Upper lobe of right lung (tissue), 1 donor: ENCODE results near the gene UBN2. TPM values are rescaled to one million over a fixed set of nuclear protein-coding genes. Genes with fewer than 3 reads are reported as not detected.

Experiments
- ATAC-seq: fragments of 200-7000 bp; cut with Tn5 transposase; one replicate; pipeline ENCODE4 v1.9.1; 2020; ENCODE audit warnings: mild to moderate bottlenecking, moderate library complexity
- DNase-seq: peaks from one replicate; pipeline ENCODE4 v3.0.0-alpha.2; 2020
- H3K27ac ChIP-seq: fragments of 200-600 bp; one replicate; pipeline ENCODE4 v1.8.0; 2022
- H3K27me3 ChIP-seq: fragments of 200-600 bp; one replicate; pipeline ENCODE4 v1.8.0; 2022; ENCODE audit warnings: mild to moderate bottlenecking
- H3K36me3 ChIP-seq: fragments of 200-600 bp; one replicate; pipeline ENCODE4 v1.8.0; 2022
- H3K4me1 ChIP-seq: fragments of 200-600 bp; one replicate; pipeline ENCODE4 v1.8.0; 2022
- H3K4me3 ChIP-seq: fragments of 200-600 bp; one replicate; pipeline ENCODE4 v1.8.0; 2022; ENCODE audit warnings: mild to moderate bottlenecking
- H3K9me3 ChIP-seq: fragments of 200-600 bp; one replicate; pipeline ENCODE4 v1.8.0; 2022
- intact Hi-C: fragments of 100-400 bp; cut with DNase I; formaldehyde crosslinking; loops from one replicate; pipeline ENCODE4 v1.11.0; 2022
- total RNA-seq: library from RNA; stranded (reverse); fragmentation: NEBNext Ultra II Directional; extraction: Animal tissue kit (Norgen Biotek cat#: 25700); gene quantifications from one replicate; pipeline ENCODE4 v1.2.1, GENCODE V29; 2021
- TF ChIP-seq, protein P1 (sequence below): fragments of 200-600 bp; IDR thresholded peaks from one replicate; pipeline ENCODE4 v1.8.0; 2022; ENCODE audit warnings: antibody characterized with exemption
- donor health status: DM: no; HTN: yes; CAD: no; lungs with severe emphysema.

Gene UBN2
- total RNA-seq, 1 donor from 2014 or later: 23.5 TPM

DNA sequence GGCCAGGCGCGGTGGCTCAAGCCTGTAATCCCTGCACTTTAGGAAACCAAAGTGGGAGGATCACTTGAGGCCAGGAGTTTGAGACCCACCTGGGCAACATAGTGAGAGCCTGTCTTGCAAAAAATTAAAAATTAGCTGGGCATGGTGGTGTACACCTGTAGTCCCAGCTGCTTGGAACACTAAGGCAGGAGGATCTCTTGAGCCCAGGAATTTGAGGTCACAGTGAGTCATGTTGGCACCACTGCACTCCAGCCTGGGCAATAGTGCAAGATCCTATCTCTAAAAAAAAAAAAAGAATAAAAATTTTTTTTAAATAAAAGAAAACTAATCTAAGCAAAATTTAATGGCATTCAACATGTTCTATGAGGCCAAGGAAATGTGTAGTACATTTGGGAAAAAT lies 44.9 kb upstream of the UBN2 start:
- Histone ChIP-seq H3K4me1 (no peaks in the 10 kb centered on the region), H3K27me3 (no peaks in the 10 kb centered on the region), H3K27ac (no peak overlapping the region), H3K9me3 (no peaks in the 10 kb centered on the region), H3K4me3 (no peak overlapping the region), H3K36me3 (peaks cover 7% of the 10 kb centered on the region)
- intact Hi-C loops: no loop called here
- DNase-seq (no peak), ATAC-seq (no peak)
- TF ChIP-seq, protein P1, sequence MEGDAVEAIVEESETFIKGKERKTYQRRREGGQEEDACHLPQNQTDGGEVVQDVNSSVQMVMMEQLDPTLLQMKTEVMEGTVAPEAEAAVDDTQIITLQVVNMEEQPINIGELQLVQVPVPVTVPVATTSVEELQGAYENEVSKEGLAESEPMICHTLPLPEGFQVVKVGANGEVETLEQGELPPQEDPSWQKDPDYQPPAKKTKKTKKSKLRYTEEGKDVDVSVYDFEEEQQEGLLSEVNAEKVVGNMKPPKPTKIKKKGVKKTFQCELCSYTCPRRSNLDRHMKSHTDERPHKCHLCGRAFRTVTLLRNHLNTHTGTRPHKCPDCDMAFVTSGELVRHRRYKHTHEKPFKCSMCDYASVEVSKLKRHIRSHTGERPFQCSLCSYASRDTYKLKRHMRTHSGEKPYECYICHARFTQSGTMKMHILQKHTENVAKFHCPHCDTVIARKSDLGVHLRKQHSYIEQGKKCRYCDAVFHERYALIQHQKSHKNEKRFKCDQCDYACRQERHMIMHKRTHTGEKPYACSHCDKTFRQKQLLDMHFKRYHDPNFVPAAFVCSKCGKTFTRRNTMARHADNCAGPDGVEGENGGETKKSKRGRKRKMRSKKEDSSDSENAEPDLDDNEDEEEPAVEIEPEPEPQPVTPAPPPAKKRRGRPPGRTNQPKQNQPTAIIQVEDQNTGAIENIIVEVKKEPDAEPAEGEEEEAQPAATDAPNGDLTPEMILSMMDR: no peak

DNA sequence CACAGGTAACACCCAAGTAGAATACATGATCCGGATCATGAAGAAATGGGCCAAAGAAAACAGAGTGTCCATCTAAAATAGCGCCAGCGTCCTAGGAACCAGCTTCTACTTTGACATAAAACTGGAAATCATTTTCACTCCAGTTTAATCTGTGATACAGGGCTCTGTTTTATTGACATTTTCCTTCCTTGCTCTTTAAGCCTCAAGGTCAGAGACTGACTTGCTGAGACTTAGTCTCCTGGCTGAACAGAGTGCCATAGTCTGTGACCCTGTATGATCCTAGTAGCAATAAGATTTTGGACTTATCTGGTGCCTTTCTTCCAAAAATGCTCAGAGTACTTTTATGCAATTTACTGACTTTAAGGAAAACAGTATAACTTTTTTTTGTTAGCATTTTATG lies 41.7 kb upstream of the UBN2 start:
- intact Hi-C loops: no loop called here
- ATAC-seq (no peak), DNase-seq (no peak)
- Histone ChIP-seq H3K4me1 (no peaks in the 10 kb centered on the region), H3K36me3 (peaks cover 7% of the 10 kb centered on the region), H3K9me3 (no peaks in the 10 kb centered on the region), H3K4me3 (no peak overlapping the region), H3K27me3 (no peaks in the 10 kb centered on the region), H3K27ac (no peak overlapping the region)
- TF ChIP-seq, protein P1: no peak

DNA sequence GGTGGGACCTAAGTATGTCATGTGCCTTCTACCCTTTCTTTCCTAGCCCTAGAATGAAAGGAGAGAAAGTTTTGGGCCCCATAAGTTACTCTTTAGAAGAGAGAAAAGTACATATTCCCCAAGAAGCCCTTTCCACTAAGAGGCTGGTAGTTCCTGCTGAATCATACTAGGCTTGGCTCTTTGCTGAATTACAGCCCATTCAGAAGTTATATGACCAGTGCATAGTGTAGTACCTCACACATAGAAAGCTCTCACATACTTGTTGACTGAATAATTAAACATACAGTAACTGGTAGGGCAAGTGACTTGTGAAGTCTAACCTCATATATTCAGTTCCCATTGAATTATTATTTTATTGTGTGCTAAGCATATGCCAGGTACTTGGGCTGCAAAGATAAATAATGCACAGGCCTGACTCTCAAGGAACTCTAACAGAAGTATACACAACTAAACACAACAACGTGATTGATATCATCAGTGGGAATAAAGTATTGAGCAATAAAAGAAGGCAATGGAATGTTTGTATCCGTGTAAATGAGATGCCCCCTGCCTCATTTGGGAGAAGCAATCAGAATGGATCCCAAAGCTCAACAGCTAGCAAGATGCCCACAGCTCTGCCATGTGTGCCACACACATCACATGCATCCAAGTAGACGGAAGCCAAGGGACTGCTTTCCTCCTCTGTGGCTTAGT lies 38.9 kb upstream of the UBN2 start:
- Histone ChIP-seq H3K4me1 (no peaks in the 10 kb centered on the region), H3K27me3 (no peaks in the 10 kb centered on the region), H3K27ac (no peak overlapping the region), H3K9me3 (no peaks in the 10 kb centered on the region), H3K36me3 (peaks cover 7% of the 10 kb centered on the region), H3K4me3 (no peak overlapping the region)
- ATAC-seq: no peak
- TF ChIP-seq, protein P1: no peak
- intact Hi-C loops: no loop called here
- no peak for DNase-seq

DNA sequence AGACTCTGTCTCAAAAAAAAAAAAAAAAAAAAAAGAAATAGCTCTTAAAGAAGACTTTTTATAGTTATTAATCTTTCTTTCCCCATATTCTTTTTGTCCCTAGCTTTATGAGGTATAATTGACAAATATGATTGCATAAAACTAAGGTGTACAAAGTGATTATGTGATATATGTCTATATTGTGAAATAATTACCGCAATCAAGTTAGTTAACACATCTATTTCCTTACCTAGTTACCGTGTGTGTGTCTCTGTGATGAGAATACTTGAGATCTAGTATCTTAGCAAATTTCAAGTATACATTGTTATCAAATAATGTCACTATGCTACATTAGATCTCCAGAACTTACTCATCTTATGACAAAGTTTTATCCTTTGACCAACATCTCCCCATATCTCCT lies 30.7 kb upstream of the UBN2 start:
- no peak for DNase-seq
- no peak for ATAC-seq
- Histone ChIP-seq H3K36me3 (no peaks in the 10 kb centered on the region), H3K27ac (no peak overlapping the region), H3K27me3 (no peaks in the 10 kb centered on the region), H3K4me3 (no peak overlapping the region), H3K9me3 (peaks cover 4% of the 10 kb centered on the region), H3K4me1 (no peaks in the 10 kb centered on the region)
- intact Hi-C loops: no loop called here
- TF ChIP-seq, protein P1: no peak

DNA sequence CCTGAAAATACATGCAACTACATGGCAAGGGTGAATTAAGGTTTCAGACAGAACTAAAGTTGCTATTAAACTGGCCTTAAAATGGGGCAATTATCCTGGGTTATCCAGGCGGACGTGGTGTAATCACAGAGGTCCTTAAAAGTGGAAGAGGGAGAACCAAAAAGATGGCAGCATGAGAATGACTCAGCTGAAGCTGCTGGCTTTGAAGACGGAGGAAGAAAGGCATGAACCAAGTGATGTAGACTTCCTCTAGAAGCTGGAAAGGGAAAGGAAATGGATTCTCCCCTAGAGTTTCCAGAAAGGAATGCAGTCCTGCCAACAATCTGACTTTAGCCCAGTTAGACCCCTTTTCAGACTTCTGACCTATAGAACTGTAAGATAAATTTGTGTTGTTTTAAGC lies 27.0 kb upstream of the UBN2 start:
- Histone ChIP-seq H3K4me3 (no peak overlapping the region), H3K27ac (no peak overlapping the region), H3K4me1 (no peaks in the 10 kb centered on the region), H3K36me3 (no peaks in the 10 kb centered on the region), H3K27me3 (no peaks in the 10 kb centered on the region), H3K9me3 (peaks cover 12% of the 10 kb centered on the region)
- ATAC-seq: no peak
- TF ChIP-seq, protein P1: no peak
- intact Hi-C loops: no loop called here
- DNase-seq: no peak

DNA sequence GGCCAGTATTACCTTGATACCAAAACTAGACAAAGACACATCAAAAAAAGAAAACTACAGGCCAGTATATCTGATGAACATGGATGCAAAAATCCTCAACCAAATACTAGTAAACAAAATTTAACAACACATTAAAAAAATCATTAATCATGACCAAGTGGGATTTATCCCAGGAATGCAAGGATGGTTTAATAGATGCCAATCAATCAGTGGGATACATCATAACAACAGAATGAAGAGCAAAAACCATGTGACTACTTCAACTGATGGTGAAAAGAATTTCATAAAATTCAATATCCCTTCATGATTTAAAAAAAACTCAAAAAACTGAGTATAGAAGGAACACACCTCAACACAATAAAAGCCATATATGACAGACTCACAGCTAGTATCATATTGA lies 25.2 kb upstream of the UBN2 start:
- H3K36me3 ChIP-seq: no peaks in the 10 kb centered on the region
- ATAC-seq: no peak
- H3K27ac ChIP-seq: no peak overlapping the region
- intact Hi-C loops: no loop called here
- DNase-seq: no peak
- TF ChIP-seq, protein P1: no peak
- no peak overlapping the region for H3K4me3 ChIP-seq
- no peaks in the 10 kb centered on the region for H3K27me3 ChIP-seq
- peaks cover 12% of the 10 kb centered on the region for H3K9me3 ChIP-seq
- no peaks in the 10 kb centered on the region for H3K4me1 ChIP-seq
